Stomach (tissue), 4 donors: ENCODE results near the gene ARHGAP26.

Experiments
- CTCF ChIP-seq, 7 experiments: fragments of 450-650 bp in 4 of 7; fragments of 200-600 bp in 3 of 7; sonication (generic) in 3 of 7; IDR thresholded peaks; one replicate each; pipeline ENCODE4 v1.5.1; 2016 to 2019; ENCODE audit warnings: antibody characterized with exemption in 7 of 7, control low read depth in 2 of 7, mild to moderate bottlenecking in 1 of 7
- POLR2A ChIP-seq, 4 donors: fragments of 450-650 bp; IDR thresholded peaks; one replicate each; pipeline ENCODE4 v1.6.1; 2016; ENCODE audit warnings: antibody characterized with exemption in 4 of 4, control low read depth in 2 of 4, mild to moderate bottlenecking in 1 of 4, moderate library complexity in 1 of 4
- POLR2AphosphoS5 ChIP-seq, 3 donors: sonication (generic); formaldehyde crosslinking; IDR thresholded peaks; one replicate each; pipeline ENCODE4 v1.6.1; 2016; ENCODE audit warnings: antibody characterized with exemption in 3 of 3

GRCh38 chr5:142767911-142768310 lies 2.3 kb upstream of the ARHGAP26 start:
- no peak for TF ChIP-seq CTCF (IDR thresholded peaks at IDR 0.05)
- no peak for TF ChIP-seq POLR2A (IDR thresholded peaks at IDR 0.05)
- TF ChIP-seq POLR2AphosphoS5 (IDR thresholded peaks at IDR 0.05): no peak
